ENCODE results near the gene BTBD16. TPM values are rescaled to one million over a fixed set of nuclear protein-coding genes. Genes with fewer than 3 reads are reported as not detected.

BTBD16 gene
- total and polyA plus RNA-seq, 10 of the 15 experiments (the other 5 are each of a cell fraction or from before 2014, with no cell fraction given), result 0.11 TPM; not detected in 9

GRCh38 chr10:122374237-122374858, 103.3 kb downstream of the BTBD16 start, which contains the start of gene PLEKHA1 (continued):
- no peak for TF ChIP-seq ZZZ3 (IDR thresholded peaks at IDR 0.05; ENCODE audit: control insufficient read depth, insufficient read length, low read depth)
- TF ChIP-seq SRF (IDR thresholded peaks at IDR 0.05; ENCODE audit: low read depth in 2 of 2, low read length in 2 of 2), result 0 out of 4 replicates have a peak, but pooled peaks of 1 of the 2 experiments have one; percentile 9
- no peak for TF ChIP-seq E2F8 (IDR thresholded peaks at IDR 0.05; ENCODE audit: low read depth, partially characterized antibody)
- no peak for TF ChIP-seq ATF2 (IDR thresholded peaks at IDR 0.05; ENCODE audit: low read length)
- TF ChIP-seq ELK1 (IDR thresholded peaks at IDR 0.05; ENCODE audit: low read depth, low read length), result no peak
- no peak for TF ChIP-seq CUX1 (IDR thresholded peaks at IDR 0.05; ENCODE audit: insufficient replicate concordance, low read depth, low read length)
- no peak for TF ChIP-seq RAD21 (IDR thresholded peaks at IDR 0.05; ENCODE audit: insufficient read depth, low read depth, low read length)
- no peak for TF ChIP-seq MXI1 (IDR thresholded peaks at IDR 0.05; ENCODE audit: low read depth, low read length)
- TF ChIP-seq USF1 (IDR thresholded peaks at IDR 0.05; ENCODE audit: borderline replicate concordance, extremely low read length, insufficient read depth, low read depth, low read length), result no peak
- no peak for TF ChIP-seq FOXK2 (IDR thresholded peaks at IDR 0.05)
- no peak for TF ChIP-seq IRF5 (IDR thresholded peaks at IDR 0.05; ENCODE audit: borderline replicate concordance)
- TF ChIP-seq KAT2A (conservative IDR thresholded peaks at IDR 0.05; ENCODE audit: control insufficient read depth, low read depth, low read length), result no peak
- TF ChIP-seq SREBF1 (IDR thresholded peaks at IDR 0.05; ENCODE audit: low read length), result peak; percentile 64; the same call in 1 of the 2 replicates
- TF ChIP-seq ESRRA (IDR thresholded peaks at IDR 0.05; ENCODE audit: low read length), result no peak
- TF ChIP-seq CREM (IDR thresholded peaks at IDR 0.05; ENCODE audit: low read depth), result no peak
